Forelimb muscle (tissue), 1 donor: ENCODE results near the gene PNPLA6. TPM values are rescaled to one million over a fixed set of nuclear protein-coding genes. Genes with fewer than 3 reads are reported as not detected.
"Not testable (repeated sequence)": the region's sequence is repeated elsewhere in the genome, so short reads cannot be mapped to it uniquely, and the experiment has no call there.

Experiments
- DNase-seq: peaks from one replicate; pipeline ENCODE4 v3.0.0-alpha.2; 2013; ENCODE audit warnings: low read depth
- polyA plus RNA-seq: library from polyadenylated mRNA; unstranded; fragments of 120-200 nt; gene quantifications from one replicate; pipeline ENCODE4 v1.2.1, GENCODE V29; 2013; ENCODE audit not compliant: insufficient read length

PNPLA6 gene
- polyA plus RNA-seq, 1 donor, result 31.5 TPM

GRCh38 chr19:7533281-7533885 lies 2.1 kb upstream of the PNPLA6 start:
- DNase-seq, result no peak

DNA sequence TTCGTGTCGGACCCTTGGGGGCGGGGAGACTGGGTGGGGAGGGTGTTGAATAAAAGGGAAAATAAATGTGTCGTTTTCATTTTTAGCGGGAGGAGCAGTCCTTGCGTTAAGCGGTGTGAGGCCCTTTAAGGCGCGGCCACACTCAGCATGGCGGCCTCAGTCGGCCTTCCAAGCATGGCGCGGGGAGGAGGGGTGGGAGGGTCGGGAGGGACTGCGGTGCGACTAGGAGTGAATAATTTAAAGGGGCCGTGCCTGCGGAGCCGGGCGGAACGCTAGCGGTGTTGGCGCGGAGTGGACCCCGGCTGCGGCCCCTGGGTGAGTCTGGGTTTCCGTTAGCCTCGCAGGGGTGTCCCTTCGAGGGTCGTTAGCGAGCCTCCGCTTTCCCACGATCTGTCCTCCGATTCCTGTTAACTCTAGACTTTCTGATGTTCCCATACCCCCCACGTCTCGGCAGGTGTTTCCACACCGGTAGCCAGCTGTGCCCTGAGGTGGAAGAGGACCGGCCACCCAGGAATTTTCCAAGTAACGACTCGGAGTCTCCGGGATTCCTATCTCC lies 1.5 kb upstream of the PNPLA6 start:
- DNase-seq, result peak; percentile 73

GRCh38 chr19:7534531-7535046 lies 928 bp upstream of the PNPLA6 start:
- DNase-seq, result peak; percentile 68

DNA sequence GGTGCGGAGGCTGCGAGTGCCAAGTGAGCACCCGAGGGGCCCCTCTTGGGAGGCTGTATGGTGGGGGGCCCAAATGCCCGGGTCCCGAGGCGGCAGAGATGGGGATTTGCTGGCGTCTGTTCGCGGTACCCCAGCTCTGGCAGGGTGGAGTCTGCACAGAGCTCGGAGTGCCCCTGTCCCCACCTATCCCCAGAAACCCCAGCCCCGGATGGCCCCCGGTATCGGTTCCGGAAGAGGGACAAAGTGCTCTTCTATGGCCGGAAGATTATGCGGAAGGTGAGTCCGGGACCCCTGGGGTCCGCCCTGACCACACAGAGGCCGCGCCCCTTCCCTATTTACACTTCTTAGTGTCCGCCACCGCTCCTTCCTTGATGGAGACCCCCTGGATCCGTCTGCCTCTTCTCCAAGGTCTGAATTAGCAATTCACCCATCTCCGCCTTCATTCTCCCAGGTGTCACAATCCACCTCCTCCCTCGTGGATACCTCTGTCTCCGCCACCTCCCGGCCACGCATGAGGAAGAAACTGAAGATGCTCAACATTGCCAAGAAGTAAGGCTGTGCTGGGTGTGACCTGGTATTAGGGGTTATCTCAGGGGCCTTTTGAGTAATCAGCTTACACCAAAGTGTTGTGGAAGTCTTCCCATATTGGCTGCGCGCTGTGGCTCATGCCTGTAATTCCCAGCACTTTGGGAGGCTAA lies 630 bp downstream of the PNPLA6 start:
- no peak for DNase-seq

GRCh38 chr19:7538990-7539389 lies 3.5 kb downstream of the PNPLA6 start:
- DNase-seq, result not testable (repeated sequence)

GRCh38 chr19:7539827-7540425 lies 4.4 kb downstream of the PNPLA6 start:
- no peak for DNase-seq

DNA sequence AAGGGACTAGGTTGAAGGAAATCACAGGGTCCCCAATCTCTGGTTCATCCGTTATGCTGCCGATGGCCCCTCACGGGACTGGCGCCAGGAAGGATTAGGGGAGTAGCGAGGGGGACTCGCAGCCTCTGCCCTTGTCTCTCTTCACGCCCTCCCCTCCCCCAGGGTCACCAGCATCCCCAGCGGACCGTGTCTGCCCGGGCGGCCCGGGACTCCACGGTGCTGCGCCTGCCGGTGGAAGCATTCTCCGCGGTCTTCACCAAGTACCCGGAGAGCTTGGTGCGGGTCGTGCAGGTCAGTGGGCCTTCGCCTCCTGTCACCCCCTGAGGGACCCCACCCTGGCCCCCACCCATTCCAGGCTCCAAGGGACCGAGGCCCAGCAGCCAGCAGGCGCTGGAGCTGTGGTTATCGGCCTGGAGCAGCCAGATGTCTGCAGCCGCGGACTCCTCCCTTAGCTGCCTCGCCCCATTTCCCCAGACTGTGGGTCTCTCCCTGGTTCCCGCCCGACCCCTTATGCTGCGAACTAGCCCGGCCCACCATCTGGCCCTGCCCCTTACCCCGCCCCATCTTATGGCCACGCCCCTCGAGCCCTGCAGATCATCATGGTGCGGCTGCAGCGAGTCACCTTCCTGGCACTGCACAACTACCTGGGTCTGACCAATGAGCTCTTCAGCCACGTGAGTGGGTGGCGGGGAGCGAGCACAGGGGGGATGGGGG lies 5.4 kb downstream of the PNPLA6 start:
- no peak for DNase-seq

- no peak for DNase-seq
These were observed 5.9 kb downstream of the PNPLA6 start for GRCh38 chr19:7541475-7541824.

GRCh38 chr19:7541828-7542443 lies 6.4 kb downstream of the PNPLA6 start:
- no peak for DNase-seq

GRCh38 chr19:7542556-7543348 lies 7.2 kb downstream of the PNPLA6 start:
- no peak for DNase-seq

GRCh38 chr19:7544626-7545025 lies 9.1 kb downstream of the PNPLA6 start:
- DNase-seq, result no peak

DNA sequence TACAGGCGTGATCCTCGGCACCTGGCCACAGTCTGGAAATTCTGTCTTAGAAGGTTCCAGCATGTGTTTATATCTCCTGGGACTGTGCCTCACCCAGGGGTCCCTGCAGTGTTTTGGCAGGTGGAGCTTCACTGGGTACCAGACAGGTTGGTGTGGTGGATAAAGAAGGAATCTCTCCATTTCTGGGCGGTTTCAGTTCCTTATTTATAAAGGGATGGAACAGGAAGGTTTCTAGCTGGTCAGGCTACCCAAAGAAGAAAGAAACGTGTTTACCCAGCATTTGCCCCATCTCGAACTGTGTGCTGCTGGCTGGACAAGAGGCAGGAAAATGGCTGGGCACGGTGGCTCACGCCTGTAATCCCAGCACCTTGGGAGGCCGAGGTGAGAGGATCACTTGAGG lies 9.8 kb downstream of the PNPLA6 start:
- no peak for DNase-seq

- DNase-seq, result no peak
These were observed 10.4 kb downstream of the PNPLA6 start for GRCh38 chr19:7545904-7546303.

DNA sequence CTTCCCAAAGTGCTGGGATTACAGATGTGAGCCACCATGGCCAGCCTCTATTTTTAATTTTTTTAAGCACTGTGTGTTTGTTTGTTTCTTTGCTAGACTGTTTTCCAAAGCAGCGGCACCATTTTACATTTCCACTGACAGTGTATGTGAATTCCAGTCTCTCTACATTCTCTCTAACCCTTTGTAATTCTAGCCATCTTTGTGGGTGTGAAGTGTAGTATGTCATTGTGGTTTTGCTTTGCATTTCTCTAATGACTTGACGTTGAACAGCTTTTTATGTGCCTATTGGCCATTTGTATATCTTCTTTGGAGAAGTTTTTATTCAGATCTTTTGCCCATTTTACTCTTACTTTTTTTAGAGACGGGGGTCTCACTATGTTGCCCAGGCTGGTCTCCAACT lies 11.6 kb downstream of the PNPLA6 start:
- DNase-seq, result no peak

DNA sequence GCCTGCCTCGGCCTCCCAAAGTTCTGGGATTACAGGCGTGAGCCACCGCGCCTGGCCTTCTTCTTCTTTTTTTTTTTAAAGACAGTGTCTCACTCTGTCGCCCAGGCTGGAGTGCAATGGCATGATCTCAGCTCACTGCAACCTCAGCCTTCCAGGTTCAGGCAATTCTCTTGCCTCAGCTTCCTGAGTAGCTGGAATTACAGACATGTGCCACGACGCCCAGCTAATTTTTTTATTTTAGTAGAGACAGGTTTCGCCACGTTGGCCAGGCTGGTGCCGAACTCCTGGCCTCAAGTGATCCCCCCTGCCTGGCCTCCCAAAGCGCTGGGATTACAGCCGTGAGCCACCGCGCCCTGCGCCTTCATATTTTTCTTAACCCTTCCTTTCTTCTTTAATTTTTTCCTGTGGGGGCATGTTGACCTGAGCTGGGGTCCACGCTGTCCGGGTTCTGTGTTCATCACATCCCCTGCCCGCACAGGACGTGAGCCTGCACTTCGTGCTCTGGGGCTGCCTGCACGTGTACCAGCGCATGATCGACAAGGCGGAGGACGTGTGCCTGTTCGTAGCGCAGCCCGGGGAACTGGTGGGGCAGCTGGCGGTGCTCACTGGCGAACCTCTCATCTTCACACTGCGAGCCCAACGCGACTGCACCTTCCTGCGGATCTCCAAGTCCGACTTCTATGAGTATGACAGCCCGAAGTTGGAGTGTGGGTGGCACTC lies 14.1 kb downstream of the PNPLA6 start:
- DNase-seq, result no peak

DNA sequence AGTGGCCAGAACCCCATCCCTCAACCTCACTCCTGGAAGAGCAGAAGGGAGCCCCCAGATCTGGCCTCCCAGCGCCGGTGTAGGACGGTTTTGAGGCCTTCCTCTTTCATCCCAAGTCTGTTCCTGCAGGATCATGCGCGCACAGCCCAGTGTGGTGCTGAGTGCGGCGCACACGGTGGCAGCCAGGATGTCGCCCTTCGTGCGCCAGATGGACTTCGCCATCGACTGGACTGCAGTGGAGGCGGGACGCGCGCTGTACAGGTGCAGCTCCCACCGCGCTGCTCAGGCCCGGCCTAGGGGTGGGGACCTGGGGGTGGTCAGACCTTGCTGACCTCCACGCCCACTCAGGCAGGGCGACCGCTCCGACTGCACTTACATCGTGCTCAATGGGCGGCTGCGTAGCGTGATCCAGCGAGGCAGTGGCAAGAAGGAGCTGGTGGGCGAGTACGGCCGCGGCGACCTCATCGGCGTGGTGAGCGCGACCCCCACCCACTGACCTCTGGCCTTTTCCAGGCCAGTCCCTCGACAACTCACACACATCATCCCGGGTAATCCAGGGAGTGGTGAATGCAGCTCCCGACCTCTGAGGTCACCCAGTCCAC lies 14.8 kb downstream of the PNPLA6 start:
- no peak for DNase-seq

DNA sequence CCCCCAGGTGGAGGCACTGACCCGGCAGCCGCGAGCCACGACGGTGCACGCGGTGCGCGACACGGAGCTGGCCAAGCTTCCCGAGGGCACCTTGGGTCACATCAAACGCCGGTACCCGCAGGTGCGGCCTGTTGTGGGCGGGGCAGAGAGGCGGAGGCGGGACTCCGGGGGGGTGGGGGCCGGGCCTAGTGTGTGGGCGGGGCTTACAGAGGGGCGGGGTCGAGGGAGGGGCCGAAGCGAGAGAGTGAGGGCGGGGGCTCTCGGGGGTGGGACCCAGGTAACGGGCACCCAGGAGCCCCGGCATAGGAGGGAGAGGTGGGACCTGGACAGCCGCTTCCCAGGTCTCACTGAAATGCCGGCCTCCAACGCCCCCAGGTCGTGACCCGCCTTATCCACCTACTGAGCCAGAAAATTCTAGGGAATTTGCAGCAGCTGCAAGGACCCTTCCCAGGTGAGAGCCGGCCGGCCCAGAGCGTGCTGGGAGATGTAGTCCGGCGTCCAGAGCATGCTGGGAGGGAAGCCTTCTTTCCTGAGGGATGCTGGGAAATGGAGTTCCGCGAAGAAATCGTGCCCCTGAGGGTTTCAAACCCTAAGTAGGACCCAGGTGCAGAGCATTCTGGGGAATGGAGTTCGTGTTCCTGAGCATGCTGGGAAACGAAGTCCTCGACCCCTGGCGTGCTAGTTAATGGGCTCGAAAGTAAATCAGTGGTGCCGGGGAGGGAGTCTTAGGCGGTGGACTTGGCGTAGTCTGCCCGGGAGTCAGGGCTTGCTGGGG lies 15.7 kb downstream of the PNPLA6 start:
- peak; percentile 66 for DNase-seq

- DNase-seq, result no peak
These were observed 17.3 kb downstream of the PNPLA6 start for GRCh38 chr19:7552781-7553180.

- DNase-seq, result no peak
These were observed 19.0 kb downstream of the PNPLA6 start for GRCh38 chr19:7554565-7554964.
